ENCODE results near the gene TFE3.

TFE3 gene

GRCh38 chrX:49040376-49040955 is 2.7 kb downstream of the TFE3 start:
- H4K20me1 ChIP-seq (ENCODE audit: insufficient read depth, low read length, poor library complexity, severe bottlenecking), result no peaks in the 10 kb centered on the region
- H3K9me3 ChIP-seq (ENCODE audit: insufficient read depth, low read depth, low read length), result no peaks in the 10 kb centered on the region
- no peak overlapping the region for H2AFZ ChIP-seq (ENCODE audit: low read length)
- no peaks in the 10 kb centered on the region for H3F3A ChIP-seq (ENCODE audit: low read depth)
- no peaks in the 10 kb centered on the region for H3K36me3 ChIP-seq (ENCODE audit: insufficient read depth, low read length)
- no peaks in the 10 kb centered on the region for H3K27me3 ChIP-seq (ENCODE audit: insufficient read depth, low read length, poor library complexity, severe bottlenecking)
- H3K4me3 ChIP-seq (ENCODE audit: low read length, poor library complexity, severe bottlenecking), result no peak overlapping the region
- H3K4me2 ChIP-seq (ENCODE audit: low read depth, low read length, poor library complexity, severe bottlenecking), result peak overlapping the region; percentile 88
- no peak for TF ChIP-seq CTCF (conservative IDR thresholded peaks at IDR 0.05; ENCODE audit: low read length)
- no peak for TF ChIP-seq EZH2phosphoT487 (IDR thresholded peaks at IDR 0.05; ENCODE audit: borderline replicate concordance)
- 0 out of 2 replicates have a peak, but pooled peaks cover 9% of the 10 kb centered on the region for H3K79me2 ChIP-seq (ENCODE audit: insufficient read depth, low read length)
- no peak overlapping the region for H3K9ac ChIP-seq (ENCODE audit: low read depth, low read length, poor library complexity, severe bottlenecking)
- peaks cover 25% of the 10 kb centered on the region for H3K4me1 ChIP-seq (ENCODE audit: insufficient read depth, low read length, poor library complexity, severe bottlenecking)
- H3K9me2 ChIP-seq (replicated peaks; ENCODE audit: low read depth, low read length), result no peaks in the 10 kb centered on the region

- peak overlapping the region; percentile 54 for H3K4me3 ChIP-seq (ENCODE audit: low read length, poor library complexity, severe bottlenecking)
- 0 out of 2 replicates have a peak, but pooled peaks cover 9% of the 10 kb centered on the region for H3K79me2 ChIP-seq (ENCODE audit: insufficient read depth, low read length)
- H2AFZ ChIP-seq (ENCODE audit: low read length), result no peak overlapping the region
- H4K20me1 ChIP-seq (ENCODE audit: insufficient read depth, low read length, poor library complexity, severe bottlenecking), result no peaks in the 10 kb centered on the region
- peak overlapping the region; percentile 58 for H3K9ac ChIP-seq (ENCODE audit: low read depth, low read length, poor library complexity, severe bottlenecking)
- peaks cover 25% of the 10 kb centered on the region for H3K4me1 ChIP-seq (ENCODE audit: insufficient read depth, low read length, poor library complexity, severe bottlenecking)
- peak overlapping the region; percentile 88 for H3K4me2 ChIP-seq (ENCODE audit: low read depth, low read length, poor library complexity, severe bottlenecking)
- no peaks in the 10 kb centered on the region for H3K27me3 ChIP-seq (ENCODE audit: insufficient read depth, low read length, poor library complexity, severe bottlenecking)
- TF ChIP-seq EZH2phosphoT487 (IDR thresholded peaks at IDR 0.05; ENCODE audit: borderline replicate concordance) (no peak), CTCF (conservative IDR thresholded peaks at IDR 0.05; ENCODE audit: low read length) (no peak)
- no peaks in the 10 kb centered on the region for H3K36me3 ChIP-seq (ENCODE audit: insufficient read depth, low read length)
- no peaks in the 10 kb centered on the region for H3K9me3 ChIP-seq (ENCODE audit: insufficient read depth, low read depth, low read length)
- no peaks in the 10 kb centered on the region for H3F3A ChIP-seq (ENCODE audit: low read depth)
- no peaks in the 10 kb centered on the region for H3K9me2 ChIP-seq (replicated peaks; ENCODE audit: low read depth, low read length)
These were observed 3.4 kb downstream of the TFE3 start for GRCh38 chrX:49039598-49040375.

- Histone ChIP-seq H4K20me1 (ENCODE audit: insufficient read depth, low read length, poor library complexity, severe bottlenecking) (no peaks in the 10 kb centered on the region), H3K4me1 (ENCODE audit: insufficient read depth, low read length, poor library complexity, severe bottlenecking) (peaks cover 25% of the 10 kb centered on the region), H3K9me3 (ENCODE audit: insufficient read depth, low read depth, low read length) (no peaks in the 10 kb centered on the region), H3F3A (ENCODE audit: low read depth) (no peaks in the 10 kb centered on the region), H3K27me3 (ENCODE audit: insufficient read depth, low read length, poor library complexity, severe bottlenecking) (no peaks in the 10 kb centered on the region), H3K4me3 (ENCODE audit: low read length, poor library complexity, severe bottlenecking) (no peak overlapping the region), H3K79me2 (ENCODE audit: insufficient read depth, low read length) (0 out of 2 replicates have a peak, but pooled peaks cover 9% of the 10 kb centered on the region), H2AFZ (ENCODE audit: low read length) (no peak overlapping the region), H3K36me3 (ENCODE audit: insufficient read depth, low read length) (no peaks in the 10 kb centered on the region; the same call in 1 of the 2 replicates), H3K9me2 (replicated peaks; ENCODE audit: low read depth, low read length) (no peaks in the 10 kb centered on the region), H3K4me2 (ENCODE audit: low read depth, low read length, poor library complexity, severe bottlenecking) (no peak overlapping the region), H3K9ac (ENCODE audit: low read depth, low read length, poor library complexity, severe bottlenecking) (no peak overlapping the region)
- TF ChIP-seq CTCF (conservative IDR thresholded peaks at IDR 0.05; ENCODE audit: low read length), result no peak
- no peak for TF ChIP-seq EZH2phosphoT487 (IDR thresholded peaks at IDR 0.05; ENCODE audit: borderline replicate concordance)
These were observed 5.2 kb downstream of the TFE3 start for GRCh38 chrX:49037883-49038475.

All from Loucy (cell line).